ENCODE data around the gene GRK2.
A peak's percentile ranks its signal among the peaks of the same experiment; 100 is the strongest.

Gene GRK2

GRCh38 chr11:67268081-67268961, 2.0 kb downstream of the GRK2 start:
- peak overlapping the region; percentile 98 for H3K4me3 Mint-ChIP-seq
- no peak for DNase-seq

GRCh38 chr11:67268962-67269268, 2.6 kb downstream of the GRK2 start:
- H3K4me1 Mint-ChIP-seq: peaks cover 57% of the 10 kb centered on the region
- TF ChIP-seq CTCF (IDR thresholded peaks at IDR 0.05): no peak
- DNase-seq: no peak
- H3K9me3 Mint-ChIP-seq: no peaks in the 10 kb centered on the region
- H3K27me3 Mint-ChIP-seq (ENCODE audit: low read depth, poor library complexity): peaks cover 10% of the 10 kb centered on the region
- peak overlapping the region; percentile 55 for H3K4me3 Mint-ChIP-seq
- H3K27ac Mint-ChIP-seq: no peak overlapping the region
- H3K36me3 Mint-ChIP-seq (ENCODE audit: low read depth): no peaks in the 10 kb centered on the region

More at GRCh38 chr11:67268081-67268961, 2.0 kb downstream of the GRK2 start:
- Mint-ChIP-seq H3K27ac (no peak overlapping the region), H3K36me3 (ENCODE audit: low read depth) (no peaks in the 10 kb centered on the region), H3K4me1 (peaks cover 57% of the 10 kb centered on the region), H3K9me3 (no peaks in the 10 kb centered on the region), H3K27me3 (ENCODE audit: low read depth, poor library complexity) (peaks cover 11% of the 10 kb centered on the region)
- no peak for TF ChIP-seq CTCF (IDR thresholded peaks at IDR 0.05)

- H3K4me1 Mint-ChIP-seq: peaks cover 61% of the 10 kb centered on the region
- H3K36me3 Mint-ChIP-seq (ENCODE audit: low read depth): no peaks in the 10 kb centered on the region
- DNase-seq: no peak
- peak overlapping the region; percentile 80 for H3K4me3 Mint-ChIP-seq
- TF ChIP-seq CTCF (IDR thresholded peaks at IDR 0.05): no peak
- peak overlapping the region; percentile 97 for H3K27ac Mint-ChIP-seq
- H3K9me3 Mint-ChIP-seq: no peaks in the 10 kb centered on the region
- peaks cover 7% of the 10 kb centered on the region for H3K27me3 Mint-ChIP-seq (ENCODE audit: low read depth, poor library complexity)
Observed at GRCh38 chr11:67269401-67270255, 3.4 kb downstream of the GRK2 start.

- peaks cover under 1% of the 10 kb centered on the region for H3K27me3 Mint-ChIP-seq (ENCODE audit: low read depth, poor library complexity)
- no peaks in the 10 kb centered on the region for H3K9me3 Mint-ChIP-seq
- TF ChIP-seq CTCF (IDR thresholded peaks at IDR 0.05): no peak
- peak overlapping the region; percentile 97 for H3K27ac Mint-ChIP-seq
- H3K4me3 Mint-ChIP-seq: peak overlapping the region; percentile 80
- peak; percentile 45 for DNase-seq
- H3K36me3 Mint-ChIP-seq (ENCODE audit: low read depth): no peaks in the 10 kb centered on the region
- peaks cover 68% of the 10 kb centered on the region for H3K4me1 Mint-ChIP-seq
Observed at GRCh38 chr11:67270256-67271204, 4.3 kb downstream of the GRK2 start.

- H3K4me1 Mint-ChIP-seq: peaks cover 70% of the 10 kb centered on the region
- no peak for DNase-seq
- peak overlapping the region; percentile 80 for H3K4me3 Mint-ChIP-seq
- TF ChIP-seq CTCF (IDR thresholded peaks at IDR 0.05): no peak
- no peaks in the 10 kb centered on the region for H3K36me3 Mint-ChIP-seq (ENCODE audit: low read depth)
- H3K27me3 Mint-ChIP-seq (ENCODE audit: low read depth, poor library complexity): peaks cover 2% of the 10 kb centered on the region
- no peaks in the 10 kb centered on the region for H3K9me3 Mint-ChIP-seq
- no peak overlapping the region for H3K27ac Mint-ChIP-seq
Observed at GRCh38 chr11:67271205-67271540, 4.9 kb downstream of the GRK2 start.
